ENCODE measurements around the gene CTIF.

GRCh38 chr18:48831802-48832201, 293.0 kb downstream of the CTIF start:
- TF ChIP-seq EP300 (IDR thresholded peaks at IDR 0.05) (no peak), CTCF (IDR thresholded peaks at IDR 0.05) (no peak), POLR2AphosphoS5 (IDR thresholded peaks at IDR 0.05) (no peak), POLR2A (IDR thresholded peaks at IDR 0.05) (no peak)
